Heart left ventricle (tissue), 16 donors: ENCODE results near the gene CBR1. TPM values are rescaled to one million over a fixed set of nuclear protein-coding genes. Genes with fewer than 3 reads are reported as not detected.

Experiments
- ATAC-seq, 4 donors: fragments of 200-7000 bp; cut with Tn5 transposase; one replicate each; pipeline ENCODE4 v1.9.1; 2020 to 2022; ENCODE audit warnings: moderate library complexity in 4 of 4, mild to moderate bottlenecking in 3 of 4, moderate number of reproducible peaks in 1 of 4
- DNase-seq, 5 donors: peaks; one replicate each; pipeline ENCODE4 v3.0.0-alpha.2; 2020
- H3K27ac ChIP-seq, 12 donors: fragments of 200-600 bp; sonication (generic) in 4 of 12; one replicate each; pipeline versions ENCODE4 v1.5.0 to v1.8.0; 2016 to 2022; ENCODE audit warnings: mild to moderate bottlenecking in 2 of 12
- H3K27me3 ChIP-seq, 9 donors: fragments of 200-600 bp; sonication (generic) in 2 of 9; one replicate each; pipeline versions ENCODE4 v1.5.1 to v1.8.0; 2016 to 2022; ENCODE audit warnings: mild to moderate bottlenecking in 3 of 9
- H3K36me3 ChIP-seq, 9 donors: fragments of 200-600 bp; sonication (generic) in 2 of 9; one replicate each; pipeline versions ENCODE4 v1.5.0 to v1.8.0; 2018 to 2022; ENCODE audit warnings: mild to moderate bottlenecking in 2 of 9
- H3K4me1 ChIP-seq, 12 donors: fragments of 200-600 bp; sonication (generic) in 4 of 12; one replicate each; pipeline versions ENCODE4 v1.5.0 to v1.8.0; 2016 to 2022; ENCODE audit warnings: mild to moderate bottlenecking in 3 of 12
- H3K4me3 ChIP-seq, 12 donors: fragments of 200-600 bp; sonication (generic) in 4 of 12; one replicate each; pipeline versions ENCODE4 v1.5.0 to v1.8.0; 2017 to 2022; ENCODE audit warnings: mild to moderate bottlenecking in 9 of 12, moderate library complexity in 4 of 12
- H3K9me3 ChIP-seq, 12 donors: fragments of 200-600 bp; sonication (generic) in 4 of 12; one replicate each; pipeline versions ENCODE4 v1.5.0 to v1.8.0; 2016 to 2022; ENCODE audit warnings: mild to moderate bottlenecking in 1 of 12
- POLR2A ChIP-seq, 2 donors: fragments of 450-650 bp; IDR thresholded peaks; one replicate each; pipeline ENCODE4 v1.6.1; 2017; ENCODE audit warnings: antibody characterized with exemption in 2 of 2, mild to moderate bottlenecking in 2 of 2, moderate library complexity in 2 of 2
- WGBS, 4 donors: extraction: QIAGEN DNeasy Blood & Tissue Kit in 2 of 4; methylation state at CpG; one replicate each; pipeline versions ENCODE4 v1.1.5 to v1.1.7; 2013 to 2018; 5-methylcytosine and 5-hydroxymethylcytosine counted together
- intact Hi-C, 10 donors: fragments of 100-400 bp; cut with DNase I; formaldehyde crosslinking; loops; one replicate each; pipeline versions ENCODE4 v1.11.1 to v1.14.2; 2022
- polyA plus RNA-seq, 2 donors: library from polyadenylated mRNA; stranded (reverse); fragments of 200-250 nt; gene quantifications; one replicate each; pipeline ENCODE4 v1.2.3, GENCODE V29; 2013
- total RNA-seq, 9 donors: library from RNA; depleted of rRNA in 2 of 9; stranded (reverse); fragments of >200 nt in 2 of 9; fragmentation: NEBNext Ultra II Directional in 3 of 9; extraction: Animal tissue kit (Norgen Biotek cat#: 25700) in 3 of 9; gene quantifications; one replicate each; pipeline versions ENCODE4 v1.1.0 to v1.2.4, GENCODE V29; 2016 to 2023
- TF ChIP-seq, protein P1 (sequence below), 12 donors: fragments of 200-600 bp; sonication (generic) in 4 of 12; IDR thresholded peaks; one replicate each; pipeline versions ENCODE4 v1.5.0 to v1.8.0; 2018 to 2022; ENCODE audit warnings: antibody characterized with exemption in 12 of 12, mild to moderate bottlenecking in 5 of 12
- donor health status: ischemic (EF 13 %, LVEDD 7.1; RV severe dilation, severe dysfunction).
- donor health status: healthy with polysubstance abuse.
- donor health status: DM: no; HTN: yes; CAD: no.
- donor health status: DM: no; HTN: no; CAD: no.
- donor health status: ischemic (EF 25% LVEDD 6.9; RV normal size, moderate dysfunction).
- donor health status: ischemic (EF 25% LVEDD 5.7; RV mildly dilated, moderate dysfunction).
- donor health status: healthy.
- donor health status: DM: yes; HTN: yes; CAD: no.
- donor health status: ischemic (EF 35%, LVEDD 5.7; RV mildly dilated, moderate dysfunction).
- donor health status: nonischemic (EF 11% LVEDD 7.7; RV severe dilation, severe dysfunction).
- donor health status: DM: yes; HTN: yes; CAD: no.
- donor health status: PGD.
- donor health status: ischemic (EF 29% LVEDD 5.4; RV normal size, mild dysfunction).
- donor health status: nonischemic (EF 23%, LVEDD 6.1; RV moderate dilation, normal function).

The CBR1 gene
- total and polyA plus RNA-seq, 11 donors, result 11.0 to 69.2 (median 23.7) TPM

DNA sequence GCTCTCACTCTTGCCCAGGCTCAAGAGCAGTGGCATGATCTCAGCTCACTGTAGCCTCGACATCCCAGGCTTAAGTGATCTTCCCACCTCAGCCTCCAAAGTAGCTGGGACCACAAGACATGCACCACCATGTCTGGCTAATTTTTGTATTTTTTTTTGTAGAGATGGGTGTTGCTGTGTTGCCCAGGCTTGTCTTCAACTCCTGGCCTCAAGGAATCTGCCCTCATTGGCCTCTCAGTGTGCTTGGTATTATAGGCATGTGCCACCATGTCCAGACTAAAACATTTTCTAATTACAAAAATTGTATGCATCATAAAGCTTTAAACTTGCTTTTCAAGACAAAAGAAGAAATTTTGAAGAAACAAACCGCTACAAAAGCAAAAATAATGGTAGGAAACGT is 20.1 kb downstream of the CBR1 start:
- Histone ChIP-seq H3K9me3 (peaks cover 0 to 17% (median 0%) of the 10 kb centered on the region in 12 donors), H3K4me1 (peaks cover 0 to 5% (median 0%) of the 10 kb centered on the region in 12 donors), H3K36me3 (no peaks in the 10 kb centered on the region), H3K27me3 (no peaks in the 10 kb centered on the region), H3K4me3 (no peak overlapping the region), H3K27ac (no peak overlapping the region)
- ATAC-seq, result no peak
- TF ChIP-seq, protein P1, sequence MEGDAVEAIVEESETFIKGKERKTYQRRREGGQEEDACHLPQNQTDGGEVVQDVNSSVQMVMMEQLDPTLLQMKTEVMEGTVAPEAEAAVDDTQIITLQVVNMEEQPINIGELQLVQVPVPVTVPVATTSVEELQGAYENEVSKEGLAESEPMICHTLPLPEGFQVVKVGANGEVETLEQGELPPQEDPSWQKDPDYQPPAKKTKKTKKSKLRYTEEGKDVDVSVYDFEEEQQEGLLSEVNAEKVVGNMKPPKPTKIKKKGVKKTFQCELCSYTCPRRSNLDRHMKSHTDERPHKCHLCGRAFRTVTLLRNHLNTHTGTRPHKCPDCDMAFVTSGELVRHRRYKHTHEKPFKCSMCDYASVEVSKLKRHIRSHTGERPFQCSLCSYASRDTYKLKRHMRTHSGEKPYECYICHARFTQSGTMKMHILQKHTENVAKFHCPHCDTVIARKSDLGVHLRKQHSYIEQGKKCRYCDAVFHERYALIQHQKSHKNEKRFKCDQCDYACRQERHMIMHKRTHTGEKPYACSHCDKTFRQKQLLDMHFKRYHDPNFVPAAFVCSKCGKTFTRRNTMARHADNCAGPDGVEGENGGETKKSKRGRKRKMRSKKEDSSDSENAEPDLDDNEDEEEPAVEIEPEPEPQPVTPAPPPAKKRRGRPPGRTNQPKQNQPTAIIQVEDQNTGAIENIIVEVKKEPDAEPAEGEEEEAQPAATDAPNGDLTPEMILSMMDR (IDR thresholded peaks at IDR 0.05), result no peak
- TF ChIP-seq POLR2A (IDR thresholded peaks at IDR 0.05), result no peak
- WGBS, 4 donors, result 88 to 94% (median 93%) methylated on average over 3 of the region's 3 CpGs
- intact Hi-C loops, result no loop called here
- DNase-seq, result no peak

DNA sequence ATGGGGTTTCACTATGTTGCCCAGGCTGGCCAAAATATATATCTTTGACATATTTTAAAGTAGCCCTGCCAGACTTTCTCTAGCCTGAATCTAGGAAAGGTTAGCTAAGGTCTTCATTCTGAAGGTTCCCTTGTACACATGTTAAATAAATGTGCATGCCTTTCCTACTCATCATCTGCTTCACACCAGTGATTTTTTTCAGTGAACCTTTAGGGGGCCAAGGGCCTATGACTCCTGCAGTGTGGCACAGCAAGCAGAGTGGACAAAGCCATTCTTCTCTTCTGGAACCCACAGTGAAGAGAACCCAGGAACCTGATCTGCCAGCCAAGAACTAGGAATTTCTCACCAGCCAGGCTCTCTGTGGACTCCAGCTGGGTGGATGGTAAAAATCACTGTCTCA is 22.9 kb downstream of the CBR1 start:
- intact Hi-C loops, result no loop called here
- no peaks in the 10 kb centered on the region for H3K27me3 ChIP-seq
- peaks cover 0 to 17% (median 0%) of the 10 kb centered on the region in 12 donors for H3K9me3 ChIP-seq
- ATAC-seq (no peak), DNase-seq (no peak)
- no peak for TF ChIP-seq POLR2A (IDR thresholded peaks at IDR 0.05)
- TF ChIP-seq, protein P1 (IDR thresholded peaks at IDR 0.05), result no peak
- H3K36me3 ChIP-seq, result no peaks in the 10 kb centered on the region
- no peak overlapping the region for H3K27ac ChIP-seq
- peaks cover 0 to under 1% (median 0%) of the 10 kb centered on the region in 12 donors for H3K4me1 ChIP-seq
- H3K4me3 ChIP-seq, result no peak overlapping the region

DNA sequence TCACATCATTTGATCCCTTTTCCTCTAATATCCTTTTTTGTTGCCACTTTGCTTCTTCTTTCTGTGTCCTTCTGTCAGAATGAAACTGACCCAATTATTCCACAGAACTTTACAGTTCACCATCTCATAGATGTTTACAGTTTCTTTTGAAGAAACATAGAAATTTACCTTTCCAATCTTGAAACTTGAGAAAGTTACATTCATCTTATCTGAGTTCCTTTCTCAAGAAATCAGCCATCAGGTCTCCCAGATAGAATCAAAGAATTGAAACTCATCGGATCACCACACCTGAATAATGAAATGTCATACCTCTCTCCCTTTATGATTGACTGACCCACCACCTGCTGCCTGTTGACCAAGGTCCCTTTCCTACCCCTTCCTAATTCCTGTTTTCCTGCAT is 23.7 kb downstream of the CBR1 start:
- Histone ChIP-seq H3K9me3 (peaks cover 0 to 17% (median 0%) of the 10 kb centered on the region in 12 donors), H3K36me3 (no peaks in the 10 kb centered on the region), H3K27ac (no peak overlapping the region), H3K4me3 (no peak overlapping the region), H3K27me3 (no peaks in the 10 kb centered on the region), H3K4me1 (no peaks in the 10 kb centered on the region)
- DNase-seq, result no peak
- ATAC-seq, result no peak
- intact Hi-C loops, result no loop called here
- 92 to 95% (median 95%) methylated on average over 1 of the region's 1 CpG for WGBS, 4 donors
- TF ChIP-seq POLR2A (IDR thresholded peaks at IDR 0.05), result no peak
- TF ChIP-seq, protein P1 (IDR thresholded peaks at IDR 0.05), result no peak

DNA sequence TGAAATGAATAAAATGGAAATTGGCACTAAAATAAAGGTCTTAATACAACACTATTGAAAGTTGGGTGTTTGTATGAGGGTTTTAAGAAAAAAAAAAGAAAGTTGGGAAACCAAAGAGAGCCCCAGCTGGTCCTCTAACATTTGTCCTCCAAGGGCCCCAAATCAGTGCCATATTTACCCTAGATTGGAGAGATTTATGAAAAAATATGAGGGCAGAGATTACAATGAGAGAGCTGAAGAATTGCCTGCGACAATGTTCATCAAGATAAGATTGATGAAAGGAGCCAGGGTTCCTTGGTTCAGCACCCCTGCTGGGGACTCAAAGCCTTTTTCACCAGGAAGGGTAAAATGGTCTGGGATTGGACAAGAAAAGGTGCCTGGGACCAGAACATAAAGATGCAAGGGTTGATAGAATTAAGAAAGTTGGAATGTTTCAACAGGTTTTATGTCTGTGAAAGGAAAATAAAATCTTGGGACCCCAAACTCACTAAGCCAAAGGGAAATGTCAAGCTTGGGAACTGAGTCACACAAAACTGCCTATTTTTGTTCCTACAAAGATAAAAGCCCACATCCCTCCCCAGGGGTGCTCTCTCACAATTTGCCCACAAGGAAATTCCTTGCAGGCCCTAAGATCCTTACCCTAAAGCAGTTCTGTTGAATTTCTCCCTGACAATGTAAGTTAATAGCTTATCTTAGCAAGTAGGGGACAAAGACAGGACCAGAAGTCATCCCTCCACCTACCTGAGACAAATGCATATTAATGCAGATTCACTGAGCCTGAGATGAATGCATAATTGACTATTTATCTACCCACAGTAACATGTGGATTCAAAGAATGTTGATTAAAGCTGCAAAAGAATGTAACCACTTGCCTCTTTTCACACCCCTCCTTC is 26.8 kb downstream of the CBR1 start:
- H3K27me3 ChIP-seq, result peaks cover 0 to 27% (median 3%) of the 10 kb centered on the region in 9 donors
- intact Hi-C loops, result no loop called here
- DNase-seq (no peak), ATAC-seq (no peak)
- H3K4me1 ChIP-seq, result no peaks in the 10 kb centered on the region
- H3K4me3 ChIP-seq, result no peak overlapping the region
- no peak overlapping the region for H3K27ac ChIP-seq
- H3K9me3 ChIP-seq, result peaks cover 0 to 17% (median 0%) of the 10 kb centered on the region in 12 donors
- 45 to 67% (median 60%) methylated on average over 1 of the region's 1 CpG for WGBS, 4 donors
- H3K36me3 ChIP-seq, result no peaks in the 10 kb centered on the region
- no peak for TF ChIP-seq POLR2A (IDR thresholded peaks at IDR 0.05)
- TF ChIP-seq, protein P1 (IDR thresholded peaks at IDR 0.05), result no peak
